ENCODE data around the gene RNASE13.

The RNASE13 gene

DNA sequence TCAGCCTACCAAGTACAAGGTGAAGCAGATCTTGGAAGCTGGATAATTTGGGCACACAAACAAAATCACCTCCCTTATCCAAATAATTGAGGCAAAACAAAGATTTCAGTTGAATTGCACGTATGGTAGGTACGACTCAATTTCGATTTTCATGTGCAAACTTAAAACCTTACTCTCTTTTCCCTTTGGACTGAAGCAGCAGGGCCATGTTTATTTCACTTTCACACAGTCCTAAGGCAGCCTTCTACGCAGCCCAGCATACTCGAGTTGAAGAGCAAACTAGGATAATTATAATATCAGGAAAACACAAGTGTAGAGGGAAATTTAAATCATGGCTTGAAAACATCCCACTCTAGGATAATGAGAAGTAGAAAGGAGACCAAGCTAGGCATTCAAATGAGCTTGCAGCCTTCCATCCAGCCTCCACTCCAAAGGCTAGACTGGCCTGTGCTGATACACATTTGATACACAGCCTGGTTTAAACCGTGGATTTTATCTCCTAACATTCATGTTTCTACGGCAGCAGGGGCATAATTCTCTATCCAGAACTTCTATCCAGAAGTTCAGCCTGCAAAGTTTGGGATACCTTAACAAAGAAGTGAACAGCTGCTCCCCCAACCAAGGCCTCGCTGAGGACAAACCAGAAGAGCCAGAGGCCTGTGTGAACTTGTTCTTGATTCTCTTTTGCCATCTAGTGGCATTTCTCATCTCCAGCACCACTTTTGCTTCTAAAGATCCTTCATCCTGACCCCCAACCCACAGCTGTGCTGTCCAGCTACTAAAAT is 5.2 kb upstream of the RNASE13 start:
- peaks cover 7% of the 10 kb centered on the region for H3K4me1 Mint-ChIP-seq
- H3K4me3 Mint-ChIP-seq: no peak overlapping the region
- peak; percentile 55 for ATAC-seq
- no peak overlapping the region for H3K27ac Mint-ChIP-seq
- no peaks in the 10 kb centered on the region for H3K9me3 Mint-ChIP-seq
- no peaks in the 10 kb centered on the region for H3K36me3 Mint-ChIP-seq
- no peak for DNase-seq (ENCODE audit: low spot score in 2 of 2)

DNA sequence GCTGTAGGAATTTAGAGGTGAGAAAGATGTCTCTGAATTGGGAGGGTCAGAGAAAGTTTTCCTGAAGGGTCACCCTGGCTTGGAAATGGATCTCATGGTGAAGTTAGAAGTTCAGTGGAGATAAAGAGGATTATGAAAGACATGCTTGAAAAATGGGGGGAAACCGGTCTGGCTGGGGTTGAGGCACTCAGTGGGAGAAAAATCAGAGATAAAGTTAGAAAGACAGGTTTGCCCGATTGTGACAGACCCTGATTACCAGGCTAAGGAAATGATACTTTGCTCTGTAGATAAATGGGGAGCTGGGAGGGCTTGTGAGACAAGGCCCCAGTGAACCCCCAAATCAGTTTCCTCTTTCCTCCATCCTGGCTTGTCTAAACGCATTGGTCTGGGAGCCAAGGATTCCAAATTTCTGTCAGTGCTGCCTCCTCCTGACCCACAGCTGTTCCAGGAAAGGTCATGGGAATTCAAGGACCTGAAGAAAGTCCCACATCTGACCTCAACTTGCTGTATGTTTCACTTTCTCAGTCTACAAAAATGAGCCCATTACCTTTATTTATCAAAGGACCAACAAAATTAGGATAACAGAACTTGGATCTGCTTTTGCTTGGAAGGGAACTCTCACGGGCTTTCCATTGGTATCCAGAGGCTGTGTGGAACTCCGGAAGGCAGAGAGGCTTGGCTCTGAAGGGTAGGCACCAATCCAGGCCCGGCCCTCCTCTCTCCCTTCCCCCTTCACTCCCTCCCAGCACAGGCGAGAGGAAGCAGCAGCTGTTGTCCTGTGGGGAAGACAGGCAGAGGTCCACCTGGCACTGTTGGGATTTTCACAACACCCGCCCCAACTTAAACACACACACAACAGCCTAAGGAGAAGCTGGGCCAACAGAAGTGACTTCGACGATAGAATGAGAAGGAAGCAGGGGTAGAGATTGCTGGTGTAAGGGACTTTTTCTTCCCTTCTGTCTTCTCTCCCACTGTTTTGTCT is 4.1 kb upstream of the RNASE13 start:
- Mint-ChIP-seq H3K4me1 (no peaks in the 10 kb centered on the region), H3K36me3 (no peaks in the 10 kb centered on the region), H3K4me3 (no peak overlapping the region), H3K9me3 (no peaks in the 10 kb centered on the region), H3K27ac (no peak overlapping the region)
- DNase-seq (ENCODE audit: low spot score in 2 of 2) (no peak), ATAC-seq (no peak)

DNA sequence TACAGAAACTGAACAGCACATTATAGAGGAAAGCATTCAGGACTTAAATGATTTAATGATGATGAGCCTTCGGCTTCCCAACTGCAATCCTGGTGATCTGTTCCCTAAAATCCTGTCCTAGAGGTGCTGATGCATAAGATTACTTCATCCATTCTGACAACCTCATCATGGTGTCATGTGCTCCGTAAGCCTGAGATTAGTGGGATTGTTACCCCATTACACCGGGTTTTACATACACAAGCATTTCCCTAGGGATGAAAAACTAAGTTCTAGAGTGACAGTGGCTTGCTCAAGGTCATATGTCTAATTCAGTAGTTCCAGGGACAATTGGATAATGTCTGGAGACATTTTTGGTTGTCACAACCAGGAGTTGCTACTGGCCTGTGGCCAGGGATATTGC is 2.5 kb upstream of the RNASE13 start:
- ATAC-seq: no peak
- H3K9me3 Mint-ChIP-seq: no peaks in the 10 kb centered on the region
- no peak overlapping the region for H3K27ac Mint-ChIP-seq
- DNase-seq (ENCODE audit: low spot score in 2 of 2): no peak
- no peak overlapping the region for H3K4me3 Mint-ChIP-seq
- H3K36me3 Mint-ChIP-seq: no peaks in the 10 kb centered on the region
- H3K4me1 Mint-ChIP-seq: no peaks in the 10 kb centered on the region

DNA sequence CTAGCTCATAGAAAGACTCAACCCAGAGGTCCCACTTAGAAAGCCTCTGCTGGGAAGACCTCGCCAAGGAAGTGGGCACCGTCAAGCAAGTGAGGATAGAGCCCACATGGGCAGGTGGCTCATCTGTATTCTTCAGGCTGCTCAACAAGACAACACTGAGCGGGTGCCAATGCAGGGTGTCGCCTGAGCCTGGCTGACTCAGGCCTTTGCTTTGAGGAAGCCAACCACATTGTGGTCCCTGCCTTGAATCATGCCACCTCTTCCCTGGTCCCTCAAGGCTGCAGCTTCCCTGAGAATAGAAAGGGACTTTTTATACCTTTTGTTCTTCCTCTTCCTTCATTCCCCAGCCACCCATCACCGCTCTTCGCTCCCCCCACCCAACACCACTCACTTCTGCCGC is 2.1 kb upstream of the RNASE13 start:
- H3K27ac Mint-ChIP-seq: no peak overlapping the region
- H3K36me3 Mint-ChIP-seq: no peaks in the 10 kb centered on the region
- no peaks in the 10 kb centered on the region for H3K4me1 Mint-ChIP-seq
- ATAC-seq (peak; percentile 63), DNase-seq (ENCODE audit: low spot score in 2 of 2) (no peak)
- no peak overlapping the region for H3K4me3 Mint-ChIP-seq
- no peaks in the 10 kb centered on the region for H3K9me3 Mint-ChIP-seq

DNA sequence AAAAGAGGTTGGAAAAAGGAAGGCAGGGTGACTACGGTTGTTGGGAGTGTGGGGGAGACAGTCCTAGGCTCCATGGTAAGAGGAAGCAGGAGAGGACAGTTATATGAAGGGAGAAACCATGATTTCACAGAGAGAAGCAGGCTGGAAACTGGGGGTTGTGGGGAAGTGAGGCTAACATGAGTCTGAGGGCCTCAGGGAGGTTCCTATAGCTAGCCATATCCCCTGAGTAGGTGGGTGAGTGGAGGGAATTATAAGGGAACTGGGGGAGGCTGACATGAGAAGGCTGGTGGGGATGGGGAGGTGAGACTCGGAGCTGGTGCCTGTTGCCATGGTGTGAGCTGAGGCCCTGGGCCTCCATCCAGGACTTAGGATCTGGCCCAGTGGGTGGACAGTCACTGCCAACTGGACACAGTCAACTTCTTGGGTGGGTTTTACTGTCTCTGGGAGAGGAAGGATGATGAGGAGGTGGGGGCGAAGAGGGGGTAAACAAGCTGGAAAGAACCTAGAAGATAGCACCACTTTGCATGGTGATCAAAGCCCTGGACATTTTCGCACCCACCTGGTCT is 1.4 kb downstream of the RNASE13 start:
- DNase-seq (ENCODE audit: low spot score in 2 of 2): no peak
- H3K4me3 Mint-ChIP-seq: no peak overlapping the region
- no peak overlapping the region for H3K27ac Mint-ChIP-seq
- no peaks in the 10 kb centered on the region for H3K9me3 Mint-ChIP-seq
- no peak for ATAC-seq
- H3K4me1 Mint-ChIP-seq: no peaks in the 10 kb centered on the region
- H3K36me3 Mint-ChIP-seq: no peaks in the 10 kb centered on the region

DNA sequence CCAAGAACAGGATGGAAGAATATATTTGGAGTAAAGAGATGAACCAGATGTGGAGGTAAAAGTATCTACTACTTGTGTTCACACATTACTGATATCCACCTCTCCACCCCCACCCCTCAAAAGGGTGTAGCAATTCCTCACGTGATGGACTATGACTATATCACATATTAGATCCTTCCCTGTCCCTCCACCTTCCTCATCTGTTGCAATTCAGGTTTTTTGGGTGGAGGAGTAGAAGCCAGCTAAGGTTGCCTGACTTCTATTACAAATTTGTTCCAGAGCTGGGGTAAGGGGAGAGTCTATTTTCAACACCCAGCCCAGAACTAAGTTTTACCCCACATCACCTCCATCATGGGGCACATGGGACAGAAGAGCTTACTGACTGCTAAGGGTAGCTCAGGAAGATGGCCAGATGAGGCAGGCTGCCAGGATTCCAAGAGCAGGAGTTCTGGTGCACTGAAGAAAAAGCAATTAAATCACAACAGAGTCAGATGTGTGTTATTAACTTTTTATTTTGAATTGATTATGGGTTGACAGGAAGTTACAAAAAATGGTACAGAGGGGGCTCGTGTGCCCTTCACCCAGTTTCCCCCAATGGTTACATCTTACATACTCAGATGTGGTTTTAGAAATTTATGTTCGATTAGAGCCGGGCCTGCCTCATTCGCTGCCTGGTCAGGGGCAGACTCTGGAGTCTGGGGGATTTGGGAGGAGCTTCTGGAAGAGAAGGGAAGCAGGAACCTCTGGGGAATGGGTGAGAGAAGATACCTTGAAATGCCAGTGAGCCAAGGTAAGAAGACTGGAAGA is 2.1 kb downstream of the RNASE13 start:
- no peaks in the 10 kb centered on the region for H3K9me3 Mint-ChIP-seq
- H3K36me3 Mint-ChIP-seq: no peaks in the 10 kb centered on the region
- no peaks in the 10 kb centered on the region for H3K4me1 Mint-ChIP-seq
- no peak overlapping the region for H3K27ac Mint-ChIP-seq
- no peak for DNase-seq (ENCODE audit: low spot score in 2 of 2)
- no peak overlapping the region for H3K4me3 Mint-ChIP-seq
- ATAC-seq: no peak

DNA sequence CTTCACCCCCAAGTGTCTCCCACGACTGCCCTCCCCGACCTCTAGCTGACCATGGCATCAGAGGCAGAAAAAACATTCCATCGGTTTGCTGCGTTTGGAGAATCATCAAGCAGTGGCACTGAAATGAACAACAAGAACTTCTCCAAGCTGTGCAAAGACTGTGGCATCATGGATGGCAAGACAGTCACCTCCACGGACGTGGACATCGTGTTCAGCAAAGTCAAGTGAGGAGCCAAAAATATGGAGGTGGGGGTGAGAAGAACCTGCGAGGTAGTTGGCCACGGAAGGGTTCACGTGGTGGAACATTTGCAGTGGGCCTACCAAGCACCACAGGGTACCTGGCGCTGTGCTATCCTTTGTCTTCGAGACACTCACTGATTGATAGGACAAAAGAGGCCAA is 4.1 kb downstream of the RNASE13 start:
- Mint-ChIP-seq H3K27ac (no peak overlapping the region), H3K4me3 (no peak overlapping the region), H3K36me3 (no peaks in the 10 kb centered on the region), H3K4me1 (no peaks in the 10 kb centered on the region), H3K9me3 (no peaks in the 10 kb centered on the region)
- DNase-seq (ENCODE audit: low spot score in 2 of 2): no peak
- ATAC-seq: no peak

DNA sequence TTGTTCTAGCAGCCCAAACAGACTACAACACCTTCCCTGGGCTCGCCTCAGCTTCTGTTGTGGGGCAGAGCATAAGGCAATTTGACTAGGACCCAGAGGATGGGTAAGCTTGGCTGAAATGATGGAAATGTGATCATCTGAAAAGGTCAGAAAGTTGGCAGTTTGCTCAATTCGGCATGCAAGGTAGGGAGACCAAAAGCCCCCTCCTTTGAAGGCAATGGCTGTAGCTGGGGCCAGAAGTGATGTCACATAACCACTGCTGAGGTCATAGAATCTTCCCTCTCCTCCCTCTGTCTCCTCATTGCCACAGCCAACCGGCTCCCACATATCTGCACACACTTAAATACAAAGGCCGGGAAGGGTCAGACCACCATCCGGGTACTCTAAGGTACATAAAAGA is 4.7 kb downstream of the RNASE13 start, which contains the start of gene TPPP2:
TSS of gene TPPP2 (plus strand) at position 301 of the 400 bp plus-strand sequence. CDS start 365 bp downstream, outside the sequence.
- ATAC-seq (no peak), DNase-seq (ENCODE audit: low spot score in 2 of 2) (no peak)
- Mint-ChIP-seq H3K4me3 (no peak within 1 kb of the TSS), H3K9me3 (no peaks in the 10 kb centered on the region), H3K4me1 (no peaks in the 10 kb centered on the region), H3K27ac (no peak within 1 kb of the TSS), H3K36me3 (no peaks in the 10 kb centered on the region)

DNA sequence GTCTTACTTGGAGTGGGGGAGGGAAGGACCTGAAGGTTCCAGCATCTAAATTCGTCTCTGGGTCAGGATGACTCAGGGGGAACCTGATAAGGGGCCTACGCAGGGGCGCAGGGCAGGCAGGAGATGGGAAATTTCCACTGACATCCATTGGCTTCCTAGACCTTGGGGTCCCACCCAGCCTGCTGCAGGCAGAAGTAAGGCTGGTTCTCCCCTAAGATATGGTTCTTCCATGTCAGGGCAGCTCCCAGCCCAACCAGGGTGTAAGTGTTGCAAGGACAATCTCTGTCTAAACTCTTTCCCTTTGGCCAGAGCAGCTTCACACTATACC is 7.7 kb downstream of the RNASE13 start:
- Mint-ChIP-seq H3K36me3 (no peaks in the 10 kb centered on the region), H3K4me1 (peaks cover 19% of the 10 kb centered on the region), H3K9me3 (no peaks in the 10 kb centered on the region), H3K4me3 (no peak overlapping the region), H3K27ac (no peak overlapping the region)
- no peak for DNase-seq (ENCODE audit: low spot score in 2 of 2)
- ATAC-seq: no peak

DNA sequence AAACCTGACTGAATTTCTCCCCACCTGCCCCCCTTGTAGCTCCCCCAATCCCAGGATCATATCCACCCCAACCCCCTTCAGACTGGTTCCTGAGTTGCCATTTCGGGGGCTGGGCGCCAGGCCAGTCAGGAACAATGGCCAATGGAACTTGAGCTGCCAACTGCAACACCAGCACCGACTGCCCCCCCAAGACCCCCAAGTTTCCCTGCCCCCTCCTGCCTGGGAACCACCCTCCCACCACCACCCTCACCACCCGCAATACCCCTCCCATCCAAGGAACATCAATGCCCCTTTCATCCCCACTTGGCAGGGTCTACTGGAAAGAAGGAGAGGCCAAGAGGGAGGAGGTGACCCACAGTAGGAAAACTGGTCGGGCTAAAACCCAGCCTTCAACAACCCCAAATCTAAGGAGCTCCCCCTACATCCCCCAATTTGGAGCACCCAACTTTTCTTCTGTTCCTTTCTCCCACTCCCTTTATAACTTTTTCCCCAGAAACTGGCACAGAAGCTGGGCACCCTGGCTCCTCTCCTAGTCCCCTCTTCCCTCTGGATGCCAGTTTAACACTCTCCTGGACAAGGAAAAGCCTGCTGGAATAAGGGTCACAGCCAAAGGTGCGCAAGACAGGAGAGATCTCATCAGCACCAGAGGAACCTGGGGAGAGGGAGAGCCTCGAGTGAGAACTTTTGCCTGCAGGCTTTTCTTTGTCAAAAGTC is 8.2 kb downstream of the RNASE13 start:
- Mint-ChIP-seq H3K27ac (no peak overlapping the region), H3K9me3 (no peaks in the 10 kb centered on the region), H3K4me3 (no peak overlapping the region), H3K36me3 (no peaks in the 10 kb centered on the region), H3K4me1 (peaks cover 19% of the 10 kb centered on the region)
- DNase-seq (ENCODE audit: low spot score in 2 of 2): no peak
- ATAC-seq: no peak

DNA sequence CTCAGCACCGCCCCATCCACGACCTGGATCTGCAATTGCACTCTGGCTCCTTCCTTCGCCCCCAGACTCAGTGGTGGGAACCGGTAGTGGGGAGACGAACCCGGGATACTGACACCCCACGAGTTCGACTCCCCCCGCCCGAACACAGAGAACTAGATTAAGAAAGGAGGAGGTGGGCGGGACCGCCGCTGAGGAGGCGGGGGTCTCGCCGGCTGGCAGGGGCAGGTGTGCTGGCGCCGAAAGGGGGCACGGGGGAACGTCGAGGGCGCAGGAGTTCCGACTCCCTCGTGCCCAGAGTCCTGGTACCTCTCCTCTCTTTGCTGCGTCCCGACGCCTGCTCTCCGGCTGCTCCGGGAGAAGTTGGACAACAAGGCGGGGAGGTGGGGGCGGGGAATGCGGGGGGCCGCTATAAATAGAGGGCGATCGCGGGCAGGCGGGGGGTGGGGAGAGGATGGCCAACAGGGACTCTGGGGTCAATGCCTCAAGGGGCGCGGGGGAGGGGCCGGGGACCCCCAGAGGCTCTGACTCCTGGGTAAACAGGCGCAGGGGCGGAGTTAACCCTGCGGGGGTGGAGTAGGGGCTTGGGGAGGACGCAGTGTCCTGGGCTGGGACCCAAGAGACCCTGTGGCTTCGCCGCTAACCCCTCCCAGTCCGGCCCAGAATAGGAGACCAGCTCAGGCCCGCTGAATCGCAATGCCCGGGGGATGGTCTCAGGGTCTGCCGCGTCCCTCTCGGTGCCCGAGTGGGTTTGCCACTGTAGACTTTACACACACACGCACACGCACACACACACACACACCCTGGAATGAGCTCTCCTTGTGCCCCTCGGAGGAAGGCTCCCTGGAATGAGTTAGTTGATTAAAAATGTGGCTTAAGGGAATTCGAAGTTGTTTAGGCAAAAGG is 9.0 kb downstream of the RNASE13 start:
- ATAC-seq: no peak
- Mint-ChIP-seq H3K4me1 (peaks cover 19% of the 10 kb centered on the region), H3K9me3 (no peaks in the 10 kb centered on the region), H3K27ac (no peak overlapping the region), H3K36me3 (no peaks in the 10 kb centered on the region), H3K4me3 (peak overlapping the region; percentile 75)
- DNase-seq (ENCODE audit: low spot score in 2 of 2): no peak

DNA sequence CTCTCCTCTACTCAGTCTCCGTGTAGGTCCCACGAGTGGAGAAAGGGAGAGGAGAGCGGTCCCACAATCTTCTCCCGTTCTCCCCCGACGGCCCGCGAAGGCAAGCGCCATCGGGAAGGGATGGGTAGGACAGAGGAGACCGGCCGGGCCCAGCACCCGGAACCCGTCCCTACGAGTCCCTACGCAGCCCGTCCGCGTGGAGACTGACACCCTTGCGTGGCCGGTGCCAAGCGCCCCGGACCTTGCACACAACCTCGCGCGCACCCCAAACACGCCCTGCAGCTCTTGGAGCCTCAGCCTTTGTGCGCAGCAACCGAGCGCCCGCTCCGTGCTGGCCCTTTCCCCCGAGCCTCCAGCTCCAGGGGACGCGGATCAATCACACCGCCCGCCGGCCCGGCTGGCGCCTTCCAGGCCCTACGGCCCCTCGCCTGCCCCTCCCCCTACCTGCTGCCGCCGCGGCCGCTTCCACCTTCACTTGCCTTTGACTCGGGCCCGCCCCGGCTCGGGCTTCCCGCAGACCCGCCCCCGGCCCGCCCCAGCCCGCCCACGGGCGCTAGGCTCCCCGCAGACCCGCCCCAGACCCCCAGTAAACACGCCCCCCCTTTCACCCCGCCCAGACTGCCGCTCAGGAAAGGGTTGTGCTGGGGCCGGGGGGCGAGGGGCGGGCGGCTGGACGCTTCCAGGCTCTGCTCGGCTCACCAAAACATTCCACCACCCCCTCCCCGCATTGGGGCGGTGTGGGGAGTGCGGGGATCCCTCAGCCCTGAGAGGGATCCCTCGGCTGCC is 9.8 kb downstream of the RNASE13 start, which contains the start of gene NDRG2:
TSS of gene NDRG2 (minus strand) at position 477 of the 786 bp plus-strand sequence. CDS start 1,746 bp downstream, outside the sequence.
- H3K4me1 Mint-ChIP-seq: peaks cover 19% of the 10 kb centered on the region
- peak; percentile 82 for ATAC-seq
- DNase-seq (ENCODE audit: low spot score in 2 of 2): peak; percentile 30 to 69

More for the DNA sequence above, 9.8 kb downstream of the RNASE13 start, which contains the start of gene NDRG2:
- H3K27ac Mint-ChIP-seq: peak within 1 kb of the TSS; percentile 46
- H3K36me3 Mint-ChIP-seq: no peaks in the 10 kb centered on the region
- no peaks in the 10 kb centered on the region for H3K9me3 Mint-ChIP-seq
- peak within 1 kb of the TSS; percentile 75 for H3K4me3 Mint-ChIP-seq

Data from stimulated activated effector memory CD8-positive, alpha-beta T cell treated with anti-CD3 and anti-CD28 coated beads, Interleukin-12 subunit alpha, Interleukin-12 subunit beta, amount 100 ng/mL, for 72 hours (primary cell).